ENCODE data around the gene TOX3. TPM values are rescaled to one million over a fixed set of nuclear protein-coding genes. Genes with fewer than 3 reads are reported as not detected.

TOX3 gene
- total and polyA plus RNA-seq, 2 donors (not counting 1 experiment from before 2014, with no cell fraction given): not detected

DNA sequence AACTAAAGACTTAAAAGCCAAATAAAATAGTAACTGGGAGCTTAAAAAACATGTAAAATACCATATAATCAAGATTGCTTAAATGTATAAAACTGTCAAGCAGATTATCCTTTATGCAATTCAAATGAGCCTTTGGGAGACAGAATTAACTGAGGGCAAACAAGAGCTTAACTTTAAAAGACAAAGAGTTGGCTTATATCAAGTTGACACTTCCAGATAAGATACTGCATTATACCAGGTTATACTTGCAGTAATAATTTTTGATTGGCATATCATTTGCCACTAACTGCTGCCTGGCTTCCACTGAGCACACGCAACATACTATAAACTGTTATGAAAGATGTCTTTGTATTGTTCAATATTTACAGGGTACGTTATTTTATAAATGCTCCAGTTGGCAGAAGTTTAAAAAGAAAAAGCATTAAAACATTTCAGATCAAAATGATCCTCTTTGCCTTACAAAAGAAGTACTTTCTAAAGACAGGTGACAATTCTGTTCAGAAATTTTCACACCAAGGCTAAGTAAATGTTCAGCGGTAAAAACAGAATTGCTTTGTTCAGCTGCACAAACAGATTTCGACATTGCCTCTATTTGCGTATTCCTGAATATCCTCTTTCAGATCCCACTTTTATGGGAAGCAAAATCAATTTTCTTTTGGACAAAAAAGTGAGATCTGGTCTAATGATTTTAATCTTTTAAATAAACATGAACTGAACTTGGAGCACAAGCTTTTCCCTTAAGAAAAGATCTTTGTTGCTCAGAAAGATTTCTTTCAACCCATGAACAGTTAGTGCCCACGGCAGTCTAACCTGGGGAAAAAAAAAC is 50.7 kb downstream of the TOX3 start:
- POLR2A ChIA-PET: no interaction called here
- no CpG with 5 or more reads among the region's 6 CpGs for WGBS (ENCODE audit: insufficient coverage)
- no peak for ATAC-seq (ENCODE audit: low read depth)
- CTCF ChIA-PET: no interaction called here
- Histone ChIP-seq H3K4me2 (replicated peaks; ENCODE audit: low read depth, low read length, poor library complexity, severe bottlenecking) (no peak overlapping the region), H2AFZ (ENCODE audit: insufficient read depth, low read depth, low read length, poor library complexity, severe bottlenecking) (no peak overlapping the region), H3K4me1 (ENCODE audit: control insufficient read depth in 2 of 2, insufficient read depth in 2 of 2, low read length in 2 of 2) (no peaks in the 10 kb centered on the region), H3K4me3 (ENCODE audit: control extremely low read depth in 1 of 5, extremely low read depth in 1 of 5, insufficient read depth in 1 of 5, low read depth in 2 of 5, low read length in 4 of 5) (no peak overlapping the region), H3K9ac (ENCODE audit: low read length) (no peak overlapping the region), H3K36me3 (replicated peaks in 1 of 2; ENCODE audit: control extremely low read depth in 1 of 2, control insufficient read depth in 1 of 2, extremely low read depth in 1 of 2, insufficient read depth in 2 of 2, low read length in 1 of 2) (no peaks in the 10 kb centered on the region), H4K20me1 (ENCODE audit: control insufficient read depth, insufficient read depth, low read length, poor library complexity, severe bottlenecking) (no peaks in the 10 kb centered on the region), H3K27me3 (replicated peaks in 1 of 4; ENCODE audit: control extremely low read depth in 1 of 4, control insufficient read depth in 3 of 4, insufficient read depth in 4 of 4, low read length in 3 of 4) (no peaks in the 10 kb centered on the region), H3K9me3 (ENCODE audit: control extremely low read depth in 1 of 3, control insufficient read depth in 2 of 3, insufficient read depth in 1 of 3, low read length in 2 of 3) (peaks cover 0 to 1% (median 0%) of the 10 kb centered on the region in 3 donors), H3K79me2 (ENCODE audit: control insufficient read depth, insufficient read depth, low read length) (no peaks in the 10 kb centered on the region), H3K27ac (ENCODE audit: low read length in 2 of 2) (no peak overlapping the region)
- TF ChIP-seq, protein P1, sequence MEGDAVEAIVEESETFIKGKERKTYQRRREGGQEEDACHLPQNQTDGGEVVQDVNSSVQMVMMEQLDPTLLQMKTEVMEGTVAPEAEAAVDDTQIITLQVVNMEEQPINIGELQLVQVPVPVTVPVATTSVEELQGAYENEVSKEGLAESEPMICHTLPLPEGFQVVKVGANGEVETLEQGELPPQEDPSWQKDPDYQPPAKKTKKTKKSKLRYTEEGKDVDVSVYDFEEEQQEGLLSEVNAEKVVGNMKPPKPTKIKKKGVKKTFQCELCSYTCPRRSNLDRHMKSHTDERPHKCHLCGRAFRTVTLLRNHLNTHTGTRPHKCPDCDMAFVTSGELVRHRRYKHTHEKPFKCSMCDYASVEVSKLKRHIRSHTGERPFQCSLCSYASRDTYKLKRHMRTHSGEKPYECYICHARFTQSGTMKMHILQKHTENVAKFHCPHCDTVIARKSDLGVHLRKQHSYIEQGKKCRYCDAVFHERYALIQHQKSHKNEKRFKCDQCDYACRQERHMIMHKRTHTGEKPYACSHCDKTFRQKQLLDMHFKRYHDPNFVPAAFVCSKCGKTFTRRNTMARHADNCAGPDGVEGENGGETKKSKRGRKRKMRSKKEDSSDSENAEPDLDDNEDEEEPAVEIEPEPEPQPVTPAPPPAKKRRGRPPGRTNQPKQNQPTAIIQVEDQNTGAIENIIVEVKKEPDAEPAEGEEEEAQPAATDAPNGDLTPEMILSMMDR (IDR thresholded peaks at IDR 0.05): no peak
- no peak for TF ChIP-seq EZH2 (IDR thresholded peaks at IDR 0.05; ENCODE audit: borderline replicate concordance, insufficient read depth, low read depth, low read length, poor library complexity, severe bottlenecking)
- intact Hi-C loops (cut with micrococcal nuclease): no loop called here
- no peak overlapping the region for H3K27ac Mint-ChIP-seq
- H3K4me1 Mint-ChIP-seq: no peaks in the 10 kb centered on the region
- no peaks in the 10 kb centered on the region for H3K9me3 Mint-ChIP-seq (ENCODE audit: insufficient read depth)
- no peak overlapping the region for H3K4me3 Mint-ChIP-seq
- no peak for DNase-seq
- H3K27me3 Mint-ChIP-seq: no peaks in the 10 kb centered on the region

DNA sequence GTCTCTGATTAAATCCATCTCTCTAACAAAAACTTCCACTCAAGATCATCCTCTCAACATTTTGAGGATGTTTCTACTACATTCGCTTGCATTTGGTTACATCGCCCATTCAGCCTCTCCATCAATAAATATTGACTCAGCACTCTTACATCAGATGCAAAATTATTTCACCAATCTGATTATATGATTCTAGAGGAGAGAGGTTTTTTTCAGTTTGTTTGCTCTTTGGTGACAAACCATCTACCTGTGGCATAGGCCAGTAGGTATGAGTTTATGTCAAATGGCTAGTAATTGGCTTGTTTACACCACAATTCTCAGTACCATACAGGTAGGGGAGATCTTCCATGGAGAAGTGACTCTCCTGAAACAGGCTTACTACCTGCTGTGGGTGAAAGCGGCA is 52.3 kb downstream of the TOX3 start:
- intact Hi-C loops (cut with micrococcal nuclease): no loop called here
- TF ChIP-seq, protein P1 (IDR thresholded peaks at IDR 0.05): no peak
- no peak for TF ChIP-seq EZH2 (IDR thresholded peaks at IDR 0.05; ENCODE audit: borderline replicate concordance, insufficient read depth, low read depth, low read length, poor library complexity, severe bottlenecking)
- Histone ChIP-seq H2AFZ (ENCODE audit: insufficient read depth, low read depth, low read length, poor library complexity, severe bottlenecking) (no peak overlapping the region), H3K27me3 (replicated peaks in 1 of 4; ENCODE audit: control extremely low read depth in 1 of 4, control insufficient read depth in 3 of 4, insufficient read depth in 4 of 4, low read length in 3 of 4) (no peaks in the 10 kb centered on the region), H4K20me1 (ENCODE audit: control insufficient read depth, insufficient read depth, low read length, poor library complexity, severe bottlenecking) (no peaks in the 10 kb centered on the region), H3K4me3 (ENCODE audit: control extremely low read depth in 1 of 5, extremely low read depth in 1 of 5, insufficient read depth in 1 of 5, low read depth in 2 of 5, low read length in 4 of 5) (no peak overlapping the region), H3K36me3 (replicated peaks in 1 of 2; ENCODE audit: control extremely low read depth in 1 of 2, control insufficient read depth in 1 of 2, extremely low read depth in 1 of 2, insufficient read depth in 2 of 2, low read length in 1 of 2) (no peaks in the 10 kb centered on the region), H3K4me2 (replicated peaks; ENCODE audit: low read depth, low read length, poor library complexity, severe bottlenecking) (no peak overlapping the region), H3K9me3 (ENCODE audit: control extremely low read depth in 1 of 3, control insufficient read depth in 2 of 3, insufficient read depth in 1 of 3, low read length in 2 of 3) (peaks cover 0 to 1% (median 0%) of the 10 kb centered on the region in 3 donors), H3K9ac (ENCODE audit: low read length) (no peak overlapping the region), H3K4me1 (ENCODE audit: control insufficient read depth in 2 of 2, insufficient read depth in 2 of 2, low read length in 2 of 2) (no peaks in the 10 kb centered on the region), H3K27ac (ENCODE audit: low read length in 2 of 2) (no peak overlapping the region), H3K79me2 (ENCODE audit: control insufficient read depth, insufficient read depth, low read length) (no peaks in the 10 kb centered on the region)
- ChIA-PET POLR2A (no interaction called here), CTCF (no interaction called here)
- Mint-ChIP-seq H3K9me3 (ENCODE audit: insufficient read depth) (no peaks in the 10 kb centered on the region), H3K4me3 (no peak overlapping the region), H3K27me3 (no peaks in the 10 kb centered on the region), H3K4me1 (no peaks in the 10 kb centered on the region), H3K27ac (no peak overlapping the region)
- no peak for DNase-seq
- ATAC-seq (ENCODE audit: low read depth): no peak
- WGBS (ENCODE audit: insufficient coverage): no CpG with 5 or more reads among the region's 3 CpGs
